MCF 10A (cell line): ENCODE data around the gene HTT. TPM values are rescaled to one million over a fixed set of nuclear protein-coding genes. Genes with fewer than 3 reads are reported as not detected.

Source experiments
- BruUV-seq: library from RNA; stranded (reverse); fragments of 400-500 nt; replicated peaks from 2 replicates; lab custom pipeline; 2021; lab: Mats Ljungman, UMichigan
- CTCF ChIA-PET: fragments of 300-600 bp; sonication (Branson Sonifier 250); formaldehyde crosslinking; extraction: SDS; loops from one replicate; lab custom pipeline; 2021; ENCODE audit warnings: antibody characterized with exemption, inconsistent platforms; lab: Yijun Ruan, JAX
- POLR2A ChIA-PET: fragments of 300-600, 350-650 bp; sonication (Branson Sonifier 250); formaldehyde crosslinking; extraction: SDS; loops from one replicate; lab custom pipeline; 2020; ENCODE audit warnings: antibody characterized with exemption, inconsistent platforms; lab: Yijun Ruan, JAX
- DNase-seq: peaks from one replicate; pipeline ENCODE4 v3.0.0-alpha.2; 2018; ENCODE audit not compliant: unreplicated experiment
- H3K27ac Mint-ChIP-seq: one replicate; pipeline ENCODE4 v1.8.0; 2022; ENCODE audit warnings: mild to moderate bottlenecking, low read depth, mixed read lengths; ENCODE audit not compliant: unreplicated experiment
- H3K27me3 Mint-ChIP-seq: one replicate; pipeline ENCODE4 v1.8.0; 2022; ENCODE audit warnings: mixed read lengths; ENCODE audit not compliant: insufficient read depth, unreplicated experiment
- H3K36me3 Mint-ChIP-seq: one replicate; pipeline ENCODE4 v1.8.0; 2022; ENCODE audit warnings: mild to moderate bottlenecking, moderate library complexity, mixed read lengths; ENCODE audit not compliant: insufficient read depth, unreplicated experiment
- H3K4me1 Mint-ChIP-seq: one replicate; pipeline ENCODE4 v1.8.0; 2022; ENCODE audit warnings: mixed read lengths; ENCODE audit not compliant: insufficient read depth, unreplicated experiment
- H3K4me3 Mint-ChIP-seq: one replicate; pipeline ENCODE4 v1.8.0; 2022; ENCODE audit warnings: mild to moderate bottlenecking, moderate library complexity, mixed read lengths; ENCODE audit not compliant: unreplicated experiment
- H3K9me3 Mint-ChIP-seq: one replicate; pipeline ENCODE4 v1.8.0; 2022; ENCODE audit warnings: mixed read lengths; ENCODE audit not compliant: unreplicated experiment
- CTCF ChIP-seq: fragments of 200-600 bp; IDR thresholded peaks from one replicate; pipeline ENCODE4 v1.8.0; 2022; ENCODE audit warnings: antibody characterized with exemption, mild to moderate bottlenecking; ENCODE audit not compliant: unreplicated experiment
- intact Hi-C: fragments of 100-400 bp; cut with micrococcal nuclease; formaldehyde crosslinking; loops from 2 replicates; pipeline ENCODE4 v1.14.1; 2022
- total RNA-seq: library from RNA; stranded (reverse); gene quantifications from 2 replicates; pipeline ENCODE4 v1.2.3, GENCODE V29; 2022

HTT gene
- total RNA-seq, 1 experiment from 2014 or later = 47.4 TPM

GRCh38 chr4:3054169-3054759 is 20.2 kb upstream of the HTT start:
- no TSS peak for BruUV-seq
- H3K4me3 Mint-ChIP-seq = no peak overlapping the region
- DNase-seq = no peak
- CTCF ChIA-PET = no interaction called here
- H3K27ac Mint-ChIP-seq = no peak overlapping the region
- H3K9me3 Mint-ChIP-seq = peaks cover 7% of the 10 kb centered on the region
- intact Hi-C loops = no loop called here
- peaks cover 30% of the 10 kb centered on the region for H3K27me3 Mint-ChIP-seq
- H3K4me1 Mint-ChIP-seq = no peaks in the 10 kb centered on the region
- POLR2A ChIA-PET = no interaction called here
- no peak for TF ChIP-seq CTCF
- H3K36me3 Mint-ChIP-seq = no peaks in the 10 kb centered on the region

GRCh38 chr4:3059943-3060342 is 14.5 kb upstream of the HTT start:
- no peak overlapping the region for H3K4me3 Mint-ChIP-seq
- peaks cover 7% of the 10 kb centered on the region for H3K9me3 Mint-ChIP-seq
- no peak overlapping the region for H3K27ac Mint-ChIP-seq
- H3K36me3 Mint-ChIP-seq = no peaks in the 10 kb centered on the region
- ChIA-PET POLR2A (interaction anchor here (0.6 to 2.2 kb wide), 4 partner anchors 12 to 270 kb away, joined by 3 to 4 read pairs (median 4); partner anchors contain the start of genes GRK4 and NOP14), CTCF (interaction anchor here (0.6 to 1.5 kb wide), 3 partner anchors 12 to 76 kb away, joined by 3 to 6 read pairs (median 3); no protein-coding TSS in a partner anchor)
- H3K27me3 Mint-ChIP-seq = peaks cover 35% of the 10 kb centered on the region
- no TSS peak for BruUV-seq
- intact Hi-C loops = no loop called here
- TF ChIP-seq CTCF = no peak
- DNase-seq = no peak
- H3K4me1 Mint-ChIP-seq = peaks cover 6% of the 10 kb centered on the region

GRCh38 chr4:3060946-3061345 is 13.5 kb upstream of the HTT start:
- Mint-ChIP-seq H3K36me3 (no peaks in the 10 kb centered on the region), H3K27me3 (peaks cover 35% of the 10 kb centered on the region), H3K27ac (no peak overlapping the region), H3K4me1 (peaks cover 6% of the 10 kb centered on the region), H3K9me3 (peaks cover 2% of the 10 kb centered on the region), H3K4me3 (no peak overlapping the region)
- TF ChIP-seq CTCF = no peak
- ChIA-PET CTCF (interaction anchor here (1.0 kb wide), 1 partner anchor 13 kb away, joined by 3 read pairs; no protein-coding TSS in a partner anchor), POLR2A (interaction anchor here (0.6 to 2.2 kb wide), 3 partner anchors 11 to 52 kb away, joined by 3 to 4 read pairs (median 4); no protein-coding TSS in a partner anchor)
- intact Hi-C loops = no loop called here
- BruUV-seq = no TSS peak
- DNase-seq = no peak

- Mint-ChIP-seq H3K4me3 (no peak overlapping the region), H3K36me3 (no peaks in the 10 kb centered on the region), H3K27ac (no peak overlapping the region), H3K27me3 (peaks cover 35% of the 10 kb centered on the region), H3K4me1 (peaks cover 6% of the 10 kb centered on the region), H3K9me3 (no peaks in the 10 kb centered on the region)
- intact Hi-C loops = no loop called here
- TF ChIP-seq CTCF = no peak
- ChIA-PET POLR2A (no interaction called here), CTCF (interaction anchor here (0.6 kb wide), 1 partner anchor 72 kb away, joined by 3 read pairs; no protein-coding TSS in a partner anchor)
- DNase-seq = no peak
- no TSS peak for BruUV-seq
Measured at GRCh38 chr4:3062471-3062870, 12.0 kb upstream of the HTT start.
